HEK293T (cell line): Measurements from ENCODE around the gene RBM6.

Experiments used
- FOXK2 ChIP-seq: fragments of 450-650 bp; IDR thresholded peaks from 2 replicates; pipeline ENCODE4 v1.6.1; 2016; ENCODE audit warnings: mild to moderate bottlenecking
- LEF1 ChIP-seq: fragments of 450-650 bp; IDR thresholded peaks from 2 replicates; pipeline ENCODE4 v1.6.1; 2017; ENCODE audit warnings: mild to moderate bottlenecking, borderline replicate concordance
- SP1 ChIP-seq: fragments of 450-650 bp; IDR thresholded peaks from 2 replicates; pipeline ENCODE4 v1.6.1; 2017
- ZNF384 ChIP-seq: fragments of 450-650 bp; IDR thresholded peaks from 2 replicates; pipeline ENCODE4 v1.6.1; 2016

DNA sequence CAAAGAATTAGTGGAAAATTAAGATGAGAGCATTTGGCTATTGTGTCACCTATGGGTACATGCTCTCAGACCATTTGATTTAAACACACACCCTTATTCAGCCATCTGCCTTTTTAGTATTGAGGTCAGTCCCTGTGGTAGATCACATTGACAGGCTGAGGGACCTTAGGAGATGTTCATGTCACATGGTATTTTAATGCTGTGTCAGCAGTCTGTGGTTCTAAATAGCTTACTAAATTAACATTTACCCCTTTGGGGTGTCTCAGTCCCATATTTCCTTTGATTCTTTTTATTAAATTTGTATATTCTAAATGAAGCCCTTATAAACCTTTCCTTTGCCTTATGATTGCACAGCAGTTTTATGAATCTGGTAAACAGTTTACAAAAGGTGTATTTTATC lies 151.0 kb downstream of the RBM6 start:
- TF ChIP-seq ZNF384 (no peak), LEF1 (no peak), FOXK2 (no peak), SP1 (no peak)
